HT1080 (cell line): ENCODE results near the gene MACROD2. TPM values are rescaled to one million over a fixed set of nuclear protein-coding genes. Genes with fewer than 3 reads are reported as not detected.
A peak's percentile ranks its signal among the peaks of the same experiment; 100 is the strongest.
"Not testable (repeated sequence)": the region's sequence is repeated elsewhere in the genome, so short reads cannot be mapped to it uniquely, and the experiment has no call there.

Experiments used
- DNase-seq: peaks from one replicate; pipeline ENCODE4 v3.0.0-alpha.2; 2015; ENCODE audit warnings: low read depth
- total RNA-seq: library from RNA; depleted of rRNA; stranded (reverse); fragments of >200 nt; shearing (Covaris generic); gene quantifications from 2 replicates; pipeline ENCODE4 v1.2.3, GENCODE V29; 2014

Gene MACROD2
- total RNA-seq, 1 experiment from 2014 or later, result 1.2 TPM

DNA sequence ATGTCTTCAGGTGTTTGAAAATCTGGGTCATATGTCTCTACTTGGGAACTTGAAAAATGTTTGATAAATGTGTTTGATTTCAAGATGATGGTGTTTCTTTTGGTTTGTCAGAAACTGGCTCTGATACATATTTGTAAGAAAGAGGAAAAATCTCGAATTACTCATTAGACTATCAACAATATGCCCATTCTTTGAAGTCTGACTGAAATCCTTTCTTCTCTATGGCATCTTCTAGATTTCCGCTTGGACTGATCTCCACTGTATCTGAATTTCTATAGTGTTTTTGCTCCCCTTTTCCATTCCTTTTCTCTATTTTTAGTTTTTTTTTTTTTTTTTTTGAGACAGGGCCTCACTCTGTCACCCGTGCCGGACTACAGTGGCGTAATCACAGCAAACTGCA lies 1481.5 kb downstream of the MACROD2 start:
- no peak for DNase-seq

GRCh38 chr20:15482525-15482924 lies 1487.2 kb downstream of the MACROD2 start:
- DNase-seq, result no peak

GRCh38 chr20:15485519-15485918 lies 1490.2 kb downstream of the MACROD2 start:
- no peak for DNase-seq

- peak; percentile 9 for DNase-seq
These were observed 1491.7 kb downstream of the MACROD2 start for GRCh38 chr20:15487030-15487429.

- DNase-seq, result no peak
These were observed 1492.4 kb downstream of the MACROD2 start for GRCh38 chr20:15487682-15488081.

DNA sequence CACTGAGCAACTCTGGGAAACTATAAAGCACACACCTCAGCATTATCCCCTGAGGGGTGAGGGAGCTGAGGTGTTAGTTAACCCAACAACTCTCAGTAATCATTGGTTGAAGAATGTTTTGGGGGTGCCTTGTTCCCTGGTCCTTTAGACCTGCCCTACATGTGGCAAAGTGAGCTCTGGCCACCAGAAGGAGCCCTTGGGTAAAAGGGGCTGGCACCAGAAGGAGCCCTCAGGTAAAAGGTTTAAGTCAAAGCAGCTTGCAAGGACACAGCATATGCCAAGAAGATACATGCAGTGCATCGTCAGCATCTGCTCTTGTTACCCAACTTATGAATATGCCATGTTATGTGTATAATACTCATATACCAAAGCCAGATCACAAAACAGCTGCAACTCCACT lies 1496.3 kb downstream of the MACROD2 start:
- DNase-seq, result no peak

- DNase-seq, result no peak
These were observed 1499.5 kb downstream of the MACROD2 start for GRCh38 chr20:15494851-15495250.

DNA sequence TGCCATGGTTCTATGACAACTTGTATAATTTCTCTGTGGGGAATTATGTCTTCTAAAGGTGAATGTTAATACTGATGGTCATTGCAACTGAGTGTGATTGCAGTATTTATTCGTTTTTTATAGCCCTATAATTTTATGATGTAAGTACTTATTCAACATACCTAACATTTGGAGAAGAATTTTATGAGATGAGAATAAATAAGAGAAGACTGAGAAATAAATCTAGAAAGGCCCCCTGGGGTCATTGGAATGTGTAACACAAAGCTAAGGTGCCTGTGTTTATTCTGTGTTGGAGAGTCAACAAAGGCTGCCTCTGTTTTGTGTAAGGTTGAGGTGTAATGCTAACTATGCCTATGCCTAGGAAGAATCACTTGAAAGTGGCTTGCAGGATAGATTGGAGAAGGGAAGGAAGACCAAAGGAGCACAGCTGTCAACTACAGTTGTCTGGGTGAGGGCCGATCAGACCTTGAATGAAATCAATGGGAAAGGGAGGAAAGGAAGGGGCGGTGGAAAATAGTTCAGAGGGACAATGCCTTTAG lies 1501.3 kb downstream of the MACROD2 start:
- no peak for DNase-seq

DNA sequence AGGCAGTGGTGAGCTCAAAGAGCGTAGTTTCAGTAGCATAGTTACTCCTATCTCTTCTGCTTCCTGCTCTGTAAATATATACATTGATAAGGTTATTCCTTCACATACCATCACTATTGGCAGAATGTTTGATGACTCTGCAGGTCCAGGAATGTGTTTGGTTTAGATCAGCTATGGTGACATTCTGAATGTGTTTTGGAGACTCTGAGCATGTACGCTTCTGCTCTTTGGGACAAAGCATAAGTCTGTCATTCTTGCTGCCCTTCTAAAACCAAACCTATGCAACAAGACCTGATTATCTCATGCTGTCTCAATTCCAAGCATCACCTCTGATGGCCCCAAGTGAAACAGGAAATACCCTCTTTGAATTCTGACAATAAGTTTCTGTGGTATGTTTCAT lies 1503.6 kb downstream of the MACROD2 start:
- DNase-seq, result no peak

DNA sequence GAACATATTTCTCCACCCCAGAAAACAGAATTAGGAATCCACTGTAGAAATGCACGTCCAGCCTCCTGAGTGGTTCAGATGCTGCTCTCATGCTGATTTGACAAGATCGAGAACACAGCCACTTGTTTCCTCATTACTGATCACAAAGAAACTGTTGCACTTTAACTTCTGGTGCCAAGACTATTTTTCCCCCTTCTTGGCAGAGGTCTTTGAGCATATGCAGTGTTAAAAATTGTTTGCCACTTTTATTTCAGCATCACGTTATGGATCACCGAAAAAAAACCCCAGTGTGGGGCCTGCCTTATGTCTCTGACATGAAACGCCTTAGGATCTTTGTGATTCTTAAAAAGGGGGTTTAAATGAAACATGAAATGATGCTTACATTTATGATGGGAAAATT lies 1511.0 kb downstream of the MACROD2 start:
- DNase-seq, result no peak

- no peak for DNase-seq
These were observed 1511.8 kb downstream of the MACROD2 start for GRCh38 chr20:15507151-15507550.

DNA sequence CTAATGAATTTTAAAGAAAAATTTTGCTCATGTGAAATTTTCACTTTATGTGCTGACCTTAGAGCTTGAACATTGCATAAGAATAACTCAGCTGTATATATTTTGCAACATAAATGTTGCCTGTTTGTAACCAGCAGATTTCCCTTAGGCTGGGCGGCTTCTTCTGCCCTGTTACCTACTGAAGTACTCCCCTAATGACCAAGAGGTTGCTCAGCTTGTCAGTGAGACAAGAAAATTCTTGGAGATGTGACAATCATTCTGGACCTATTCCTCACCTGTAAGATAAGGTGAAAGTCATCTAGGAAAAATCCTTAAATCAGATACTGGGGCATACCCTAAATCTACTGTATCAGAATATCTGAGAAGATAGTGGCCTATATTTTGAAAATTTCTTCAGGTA lies 1516.2 kb downstream of the MACROD2 start:
- DNase-seq, result no peak

GRCh38 chr20:15512916-15513315 lies 1517.6 kb downstream of the MACROD2 start:
- DNase-seq, result no peak

- no peak for DNase-seq
These were observed 1520.4 kb downstream of the MACROD2 start for GRCh38 chr20:15515691-15516090.

- no peak for DNase-seq
These were observed 1525.7 kb downstream of the MACROD2 start for GRCh38 chr20:15520930-15521524.

DNA sequence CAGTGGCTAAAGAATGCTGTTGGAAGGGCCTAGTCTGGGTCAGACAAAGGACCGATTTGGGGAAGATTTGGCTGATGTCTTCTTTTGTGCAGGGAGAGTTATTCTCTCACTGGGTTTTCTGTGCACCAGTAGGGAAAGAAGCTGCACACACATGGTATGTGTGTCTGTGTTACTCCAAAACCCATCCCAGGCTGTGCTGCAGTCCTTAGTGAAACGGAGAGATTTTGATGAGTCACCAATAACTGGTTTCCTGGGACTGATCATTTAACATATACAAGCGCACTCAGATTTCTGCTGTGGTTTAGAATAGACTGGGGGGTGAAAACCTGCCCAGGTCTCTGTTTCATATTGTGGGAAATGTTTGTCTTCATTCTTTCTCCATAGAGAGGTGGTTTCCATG lies 1528.1 kb downstream of the MACROD2 start:
- DNase-seq, result no peak

- DNase-seq, result no peak
These were observed 1533.2 kb downstream of the MACROD2 start for GRCh38 chr20:15528391-15529111.

- no peak for DNase-seq
These were observed 1540.5 kb downstream of the MACROD2 start for GRCh38 chr20:15535863-15536262.

DNA sequence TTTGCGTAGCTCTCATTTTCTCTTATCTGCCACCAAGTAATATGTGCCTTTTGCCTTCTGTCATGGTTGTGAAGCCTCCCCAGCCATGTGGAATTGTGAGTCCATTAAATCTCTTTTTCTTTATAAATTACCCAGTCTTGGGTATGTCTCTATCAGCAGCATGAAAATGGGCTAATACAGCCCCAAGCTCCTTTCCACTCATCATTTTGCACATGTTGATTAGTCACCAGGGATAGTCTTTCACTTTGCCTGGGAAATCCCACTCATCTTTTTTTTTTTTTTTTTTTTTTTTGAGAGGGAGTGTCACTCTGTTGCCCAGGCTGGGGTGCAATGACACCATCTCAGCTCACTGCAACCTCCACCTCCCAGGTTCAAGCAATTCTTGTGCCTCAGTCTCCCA lies 1541.9 kb downstream of the MACROD2 start:
- not testable (repeated sequence) for DNase-seq

GRCh38 chr20:15542655-15543054 lies 1547.3 kb downstream of the MACROD2 start:
- DNase-seq, result no peak

DNA sequence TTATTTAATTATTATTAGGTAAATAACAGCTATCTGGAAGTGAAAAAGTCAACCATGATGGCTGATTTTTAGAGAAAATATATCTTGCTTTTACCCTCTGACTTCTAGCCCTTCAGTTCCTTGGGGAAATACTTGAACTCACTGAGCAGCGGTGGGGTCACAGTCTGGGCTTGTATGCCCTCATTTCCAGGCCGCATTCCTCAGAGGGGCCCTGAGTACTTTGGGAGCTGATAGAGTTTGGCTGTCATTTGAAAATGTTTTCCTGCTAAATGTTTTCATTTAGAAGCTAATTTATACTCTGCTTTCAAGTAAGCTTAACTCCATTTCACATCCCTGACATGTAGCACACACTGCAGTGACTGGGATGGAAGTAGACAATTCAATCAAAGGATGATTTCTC lies 1549.4 kb downstream of the MACROD2 start:
- no peak for DNase-seq

GRCh38 chr20:15546525-15547023 lies 1551.3 kb downstream of the MACROD2 start:
- DNase-seq, result no peak

GRCh38 chr20:15547119-15547518 lies 1551.8 kb downstream of the MACROD2 start:
- no peak for DNase-seq
